ENCODE data around the gene MYPN.
A peak's percentile ranks its signal among the peaks of the same experiment; 100 is the strongest.

Gene MYPN

DNA sequence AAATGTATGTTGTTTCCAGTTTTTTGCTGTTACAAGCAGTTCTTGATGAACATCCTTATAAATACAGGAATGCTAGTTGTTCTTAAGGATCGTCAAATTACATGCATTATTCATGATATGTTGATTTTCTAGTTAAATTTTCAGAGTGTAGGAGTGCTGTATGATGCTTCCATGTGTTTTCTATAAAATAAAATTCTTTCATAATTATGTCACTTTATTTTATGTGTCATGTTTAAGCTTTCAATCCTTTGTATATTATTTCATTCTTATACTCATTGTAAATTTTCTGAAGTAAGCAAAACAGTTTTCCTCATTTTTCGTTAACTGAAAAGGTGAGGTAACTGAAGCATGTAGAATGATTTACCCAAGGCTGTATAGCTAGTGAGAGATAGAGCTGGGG is 16.8 kb upstream of the MYPN start:
- DNase-seq, result no peak

- DNase-seq, result no peak
Measured at GRCh38 chr10:68095153-68095552, 14.1 kb upstream of the MYPN start.

DNA sequence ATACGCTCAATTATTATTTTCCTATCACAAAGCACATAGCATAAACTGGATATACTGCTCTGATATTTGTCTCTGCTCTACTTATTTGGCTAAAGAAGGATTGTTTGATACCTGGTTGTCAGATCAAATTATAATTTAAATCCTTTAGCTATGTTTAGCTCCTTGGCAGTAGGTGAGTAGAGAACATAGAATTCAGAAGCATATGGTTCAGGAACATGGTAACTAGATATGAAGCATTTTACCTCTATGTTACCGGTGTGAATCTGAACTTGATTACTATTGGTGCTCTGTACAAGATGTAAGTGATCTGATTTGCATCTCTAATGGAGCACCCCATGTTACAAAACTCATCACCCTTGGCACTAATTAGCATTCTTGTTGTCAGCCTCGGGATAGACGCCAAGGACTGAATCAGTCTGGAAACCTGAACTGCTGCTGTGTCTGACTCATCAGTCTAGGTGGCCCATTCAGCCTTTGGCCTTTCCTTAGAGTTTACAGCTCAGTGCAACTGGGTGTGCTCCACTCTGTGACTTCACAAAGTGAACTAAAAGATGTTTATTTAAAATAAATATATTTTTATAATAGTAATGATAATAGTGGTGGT is 12.3 kb upstream of the MYPN start:
- DNase-seq, result peak; percentile 4

DNA sequence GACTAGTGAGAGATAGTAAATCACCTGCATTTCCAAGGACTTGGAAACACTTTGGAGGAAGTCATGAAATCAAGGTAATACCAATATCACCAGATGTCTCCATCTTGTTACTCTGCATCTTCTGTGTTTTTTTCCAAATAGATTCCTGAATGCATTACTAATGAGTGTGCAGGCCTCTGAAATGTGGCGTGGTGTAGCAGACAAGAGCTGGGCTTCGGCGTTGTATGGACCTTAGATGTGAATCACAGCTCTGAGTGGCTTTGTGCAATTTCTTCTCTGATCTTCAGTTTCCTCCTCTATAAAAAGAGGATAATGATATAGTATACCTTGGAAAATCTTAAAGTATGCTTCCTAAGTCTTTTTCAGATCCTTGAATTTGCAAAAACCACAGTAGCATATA is 9.6 kb upstream of the MYPN start:
- no peak for DNase-seq

- DNase-seq, result no peak
Measured at GRCh38 chr10:68101066-68101465, 8.2 kb upstream of the MYPN start.

DNA sequence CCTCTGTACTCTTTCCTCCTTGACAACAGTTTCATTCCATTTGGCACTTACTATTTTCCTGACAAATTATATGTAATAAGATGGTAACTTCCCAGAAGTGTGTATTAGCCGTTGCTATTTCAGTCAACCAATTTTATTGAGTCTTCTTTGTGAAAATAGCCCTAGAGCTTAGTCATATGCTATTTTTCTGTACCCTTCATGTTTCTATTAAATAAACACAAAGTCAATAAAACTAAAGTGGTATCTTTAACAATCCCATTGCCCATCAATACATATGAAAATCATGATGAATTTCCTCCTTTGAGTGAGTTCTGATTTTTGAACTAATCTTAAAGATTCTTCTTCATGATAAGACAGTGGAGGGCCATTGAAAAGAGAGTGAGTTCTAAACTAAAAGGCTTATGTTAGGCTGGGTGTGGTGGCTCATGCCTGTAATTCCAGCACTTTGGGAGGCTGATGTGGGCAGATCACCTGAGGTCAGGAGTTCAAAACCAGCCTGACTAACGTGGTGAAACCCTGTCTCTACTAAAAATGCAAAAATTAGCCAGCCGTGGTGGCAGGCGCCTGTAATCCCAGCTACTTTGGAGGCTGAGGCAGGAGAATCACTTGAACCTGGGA is 5.9 kb upstream of the MYPN start:
- DNase-seq, result no peak

DNA sequence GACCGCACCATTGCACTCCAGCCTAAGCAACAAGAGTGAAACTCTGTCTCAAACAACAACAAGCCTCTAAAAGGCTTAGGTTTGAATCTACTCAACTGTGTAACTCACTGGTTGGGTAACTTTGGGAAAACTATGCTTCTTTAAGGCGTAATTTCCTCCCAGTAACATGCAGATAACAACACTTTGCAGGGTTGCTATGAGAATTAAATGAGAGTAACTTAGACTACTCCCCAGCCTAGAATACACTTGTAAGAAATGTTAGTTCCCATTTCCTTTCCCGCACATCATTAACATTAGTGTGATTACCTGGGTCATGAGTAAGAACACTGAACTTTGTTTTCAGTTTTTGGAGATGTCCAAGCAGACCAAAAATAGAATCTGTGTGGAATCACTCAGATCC is 5.4 kb upstream of the MYPN start:
- DNase-seq, result no peak

DNA sequence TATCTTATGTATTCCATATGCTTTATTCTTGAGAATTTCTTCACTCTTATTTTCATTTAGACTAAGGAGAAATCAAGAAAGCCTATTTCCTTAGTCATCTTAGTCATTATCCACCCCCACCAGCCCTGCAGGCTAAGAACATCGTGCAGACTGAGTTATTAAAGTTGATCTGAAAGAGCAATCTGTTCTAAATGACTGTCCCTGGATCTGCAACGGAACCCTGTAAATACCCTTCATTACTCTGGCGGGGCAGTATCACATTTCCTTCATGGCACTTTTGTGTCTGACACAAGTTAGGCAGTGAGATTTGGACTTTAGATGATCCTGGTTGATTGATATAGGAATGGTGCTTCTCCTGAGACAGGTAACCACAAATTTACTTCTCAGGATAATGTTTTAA is 3.5 kb upstream of the MYPN start:
- DNase-seq, result no peak

DNA sequence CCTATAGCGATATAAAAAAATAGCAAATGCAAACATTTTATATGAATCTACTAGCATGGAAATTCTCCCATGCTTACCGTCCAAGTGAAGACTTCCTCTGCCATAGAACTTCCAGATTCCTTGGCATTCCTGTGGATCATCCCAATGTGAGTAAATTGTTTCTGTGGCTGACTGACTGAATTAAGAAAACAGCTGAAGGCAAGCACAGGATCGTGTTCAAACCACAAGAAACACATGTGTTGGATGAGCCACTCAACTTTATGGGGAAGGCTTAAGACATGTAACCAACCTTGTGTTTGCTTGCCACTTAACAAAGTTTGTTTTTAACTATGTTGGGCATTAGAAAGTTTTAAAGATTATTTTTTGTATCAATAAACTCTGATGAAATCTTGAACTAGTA is 2.6 kb upstream of the MYPN start:
- DNase-seq, result no peak

GRCh38 chr10:68107651-68108050 is 1.6 kb upstream of the MYPN start:
- no peak for DNase-seq

DNA sequence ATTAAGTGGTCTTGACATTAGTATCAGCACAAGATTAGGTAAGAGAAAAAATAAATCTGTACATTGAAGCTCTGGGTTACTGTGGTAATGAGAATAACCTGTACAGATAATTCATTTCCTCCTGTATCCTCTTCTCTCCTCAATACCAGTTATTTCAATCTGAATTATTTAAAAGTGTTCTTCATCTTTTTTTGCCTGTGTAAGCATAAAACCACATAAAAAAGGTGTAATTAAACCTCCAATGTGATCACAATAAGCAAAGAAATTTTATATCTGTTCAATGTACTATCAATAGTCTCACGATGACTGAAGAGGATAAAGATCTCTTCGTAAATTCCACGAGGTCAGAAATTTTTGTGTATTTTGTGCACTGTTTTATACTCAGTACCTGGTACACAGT is 1.2 kb upstream of the MYPN start:
- DNase-seq, result no peak

DNA sequence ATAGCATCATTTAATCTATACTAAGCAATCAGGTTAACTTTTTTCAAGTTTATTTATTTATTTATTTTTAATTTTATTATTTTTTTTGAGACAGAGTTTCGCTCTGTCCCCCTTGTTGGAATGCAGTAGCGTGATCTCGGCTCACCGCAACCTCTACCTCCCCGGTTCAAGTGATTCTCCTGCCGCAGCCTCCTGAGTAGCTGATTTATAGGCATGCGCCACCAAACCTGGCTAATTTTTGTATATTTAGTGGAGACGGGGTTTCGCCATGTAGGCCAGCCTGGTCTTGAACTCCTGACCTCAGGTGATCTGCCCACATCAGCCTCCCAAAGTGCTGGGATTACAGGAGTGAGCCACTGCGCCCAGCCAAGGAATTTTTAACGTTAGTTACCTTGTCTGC is 635 bp upstream of the MYPN start:
- no peak for DNase-seq

DNA sequence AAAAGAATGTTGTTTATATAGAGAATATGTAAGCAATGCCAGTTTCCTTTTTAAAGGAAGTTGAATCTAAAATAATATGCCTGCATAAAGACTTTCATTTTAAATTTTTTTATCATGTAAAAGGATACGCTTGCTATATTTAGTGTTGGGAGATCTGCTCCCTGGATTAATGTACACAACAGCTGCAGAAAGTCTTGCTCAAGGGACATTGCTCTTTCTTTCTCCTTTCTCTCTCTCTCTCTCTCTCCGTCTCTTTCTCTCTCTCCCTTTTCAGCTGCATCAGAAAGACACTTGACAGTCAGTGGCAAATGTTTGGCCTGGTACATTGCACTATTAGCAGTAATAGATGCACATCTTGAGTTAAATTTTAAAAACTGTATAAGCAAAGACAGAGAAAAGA is 739 bp downstream of the MYPN start:
- no peak for DNase-seq

DNA sequence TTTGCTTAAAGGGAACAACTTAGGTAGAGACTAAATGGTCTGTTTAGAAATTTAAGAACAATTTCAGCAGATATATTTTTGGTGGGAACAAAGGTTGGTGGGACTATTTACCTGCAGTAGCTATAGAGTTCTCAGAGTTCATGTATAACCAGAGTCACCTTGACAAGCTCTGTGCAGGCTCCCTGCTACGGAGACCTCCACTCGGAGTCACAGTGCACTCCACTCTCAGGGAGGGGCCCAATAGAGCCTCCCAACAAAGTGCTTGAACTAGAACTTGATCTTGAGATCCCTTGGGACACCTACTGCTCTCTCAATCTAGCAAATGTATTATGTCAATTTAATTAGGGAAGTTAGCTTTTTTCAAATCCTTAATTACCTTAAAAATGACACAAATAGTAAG is 2.3 kb downstream of the MYPN start:
- no peak for DNase-seq

GRCh38 chr10:68112837-68113236 is 3.5 kb downstream of the MYPN start:
- no peak for DNase-seq

GRCh38 chr10:68118657-68119056 is 9.4 kb downstream of the MYPN start:
- DNase-seq, result no peak

DNA sequence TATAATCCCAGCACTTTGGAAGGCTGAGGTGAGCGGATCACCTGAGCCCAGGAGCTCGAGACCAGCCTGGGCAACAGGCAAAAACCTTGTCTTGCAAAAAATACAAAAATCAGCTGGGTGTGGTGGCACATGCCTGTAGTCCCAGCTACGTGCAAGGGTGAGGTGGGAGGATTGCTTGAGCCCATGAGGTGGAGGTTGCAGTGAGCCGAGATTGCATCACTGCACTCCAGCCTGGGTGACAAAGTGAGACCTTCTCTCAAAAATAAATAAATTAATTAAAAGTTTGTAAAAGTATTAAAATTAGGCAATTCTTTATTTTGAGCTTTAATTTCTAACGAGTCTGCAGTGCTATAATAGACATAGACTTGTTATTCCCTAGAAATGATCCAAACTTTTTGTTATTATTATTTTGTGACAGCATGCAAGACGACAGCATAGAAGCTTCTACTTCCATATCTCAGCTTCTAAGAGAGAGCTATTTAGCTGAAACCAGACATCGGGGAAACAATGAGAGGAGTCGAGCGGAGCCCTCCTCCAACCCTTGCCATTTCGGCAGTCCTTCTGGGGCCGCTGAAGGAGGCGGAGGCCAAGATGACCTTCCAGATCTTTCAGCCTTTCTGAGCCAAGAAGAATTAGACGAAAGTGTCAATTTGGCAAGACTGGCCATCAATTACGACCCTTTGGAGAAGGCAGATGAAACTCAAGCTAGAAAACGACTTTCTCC is 11.9 kb downstream of the MYPN start:
- DNase-seq, result no peak

DNA sequence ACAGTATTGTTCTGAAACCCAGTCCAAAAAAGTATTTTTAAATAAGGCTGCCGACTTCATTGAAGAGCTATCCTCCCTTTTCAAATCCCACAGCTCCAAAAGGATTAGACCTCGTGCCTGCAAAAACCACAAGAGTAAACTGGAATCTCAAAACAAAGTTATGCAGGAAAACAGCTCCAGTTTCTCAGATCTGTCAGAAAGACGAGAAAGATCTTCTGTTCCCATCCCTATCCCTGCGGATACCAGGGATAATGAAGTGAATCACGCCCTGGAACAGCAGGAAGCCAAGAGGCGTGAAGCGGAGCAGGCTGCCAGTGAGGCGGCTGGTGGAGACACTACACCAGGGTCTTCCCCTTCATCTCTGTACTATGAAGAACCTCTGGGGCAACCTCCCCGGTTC is 12.6 kb downstream of the MYPN start:
- DNase-seq, result no peak

GRCh38 chr10:68124718-68125117 is 15.4 kb downstream of the MYPN start:
- DNase-seq, result no peak

DNA sequence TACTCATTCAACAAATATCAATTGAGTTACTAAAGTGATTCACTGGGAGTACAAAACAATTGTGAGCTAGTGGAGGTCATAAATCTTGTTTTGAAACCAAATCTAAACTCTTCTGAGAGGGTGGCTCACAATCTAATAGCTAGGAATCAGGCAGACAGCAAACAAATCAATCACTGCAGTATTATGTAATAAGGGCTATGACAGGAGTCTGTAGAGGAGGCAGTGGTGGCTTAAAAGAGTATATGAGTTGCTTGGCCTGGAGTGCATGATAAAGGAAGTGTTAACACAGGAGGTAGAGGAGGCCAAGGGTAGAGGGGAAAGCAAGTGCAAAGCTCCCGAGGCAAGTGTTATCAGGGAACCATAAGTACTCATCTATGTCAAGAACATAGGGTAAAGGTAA is 16.5 kb downstream of the MYPN start:
- no peak for DNase-seq

DNA sequence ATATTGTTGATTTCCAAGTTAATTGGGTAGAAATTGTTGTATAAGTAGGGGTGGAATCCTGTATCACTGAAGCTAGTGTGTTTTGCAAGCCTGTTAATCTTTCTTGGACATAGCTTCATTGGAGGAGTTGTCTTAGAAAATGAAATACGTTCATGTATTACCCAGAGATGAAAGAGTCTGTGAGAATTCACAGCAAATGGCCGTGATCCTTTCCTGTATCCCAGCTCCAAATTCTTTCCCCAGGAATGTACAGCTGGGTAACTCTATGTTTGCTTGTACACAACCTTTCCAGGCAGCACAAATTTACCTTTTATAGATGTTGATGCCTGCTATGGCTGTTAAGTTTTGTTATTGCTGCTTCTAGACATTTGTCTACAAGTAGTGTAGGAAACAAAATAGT is 18.7 kb downstream of the MYPN start:
- no peak for DNase-seq

GRCh38 chr10:68132391-68132790 is 23.1 kb downstream of the MYPN start:
- DNase-seq, result no peak

DNA sequence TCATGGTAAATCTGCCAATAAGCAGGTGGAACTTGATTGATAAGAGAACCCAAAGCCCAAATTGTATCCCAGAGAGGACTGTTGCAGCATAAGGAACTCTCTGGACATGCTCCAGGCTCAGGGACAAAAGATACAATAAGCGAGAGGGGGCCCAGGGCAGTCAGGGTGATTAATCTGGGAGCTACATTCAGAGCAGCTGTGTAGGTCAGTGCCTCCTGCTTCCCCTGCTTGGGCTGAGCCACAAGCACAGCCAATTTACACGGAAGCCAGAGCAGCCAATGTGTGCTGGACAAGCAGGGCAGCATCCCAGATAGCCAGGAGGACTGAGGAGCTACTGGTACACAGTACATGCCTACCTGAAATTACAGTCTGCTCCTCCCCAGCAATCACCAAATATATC is 24.2 kb downstream of the MYPN start:
- no peak for DNase-seq

- DNase-seq, result no peak
Measured at GRCh38 chr10:68135362-68135761, 26.1 kb downstream of the MYPN start.
